HepG2 (cell line): ENCODE measurements around the gene ZNF845. TPM values are rescaled to one million over a fixed set of nuclear protein-coding genes. Genes with fewer than 3 reads are reported as not detected.

ENCODE experiments used
- ATAC-seq: fragments of 200-7000 bp; cut with Tn5 transposase; 3 replicates; pipeline ENCODE4 v1.9.1; 2020; ENCODE audit warnings: mild to moderate bottlenecking, moderate library complexity
- BruUV-seq: library from RNA; stranded (reverse); fragments of 400-500 nt; replicated peaks from 2 replicates; lab custom pipeline; 2021; lab: Mats Ljungman, UMichigan
- CTCF ChIA-PET: fragments of 300-600 bp; formaldehyde crosslinking; extraction: SDS; loops from one replicate; lab custom pipeline; 2021; ENCODE audit warnings: low total read pairs, inconsistent platforms, low intra/inter-chr PET ratio; lab: Yijun Ruan, JAX
- POLR2A ChIA-PET: fragments of 350-600 bp; sonication (Branson Sonifier 250); formaldehyde crosslinking; loops from one replicate; lab custom pipeline; 2020; ENCODE audit warnings: antibody characterized with exemption, inconsistent platforms; lab: Yijun Ruan, JAX
- DNase-seq: peaks from one replicate; pipeline ENCODE4 v3.0.0-alpha.2; 2015; ENCODE audit warnings: low spot score
- FAIRE-seq: peaks from 3 replicates; lab custom pipeline; 2011; peaks lifted over from hg19 to GRCh38; lab: Jason Lieb, UNC
- H2AFZ ChIP-seq: one replicate; pipeline ENCODE4 v1.6.1; 2011; ENCODE audit warnings: low read length, inconsistent platforms
- H3K27ac ChIP-seq: fragments of 300-600 bp; 3 replicates; pipeline ENCODE4 v1.8.0; 2011; ENCODE audit warnings: mixed run types, mild to moderate bottlenecking, mixed read lengths, low read length, inconsistent platforms; ENCODE audit not compliant: insufficient read depth; ENCODE audit errors: extremely low read length
- H3K27me3 ChIP-seq, 2 experiments: fragments of 200-600 bp in 1 of 2; 2 replicates in 1 of 2; 3 replicates in 1 of 2; pipeline versions ENCODE4 v1.6.0 to v1.8.0; 2011; ENCODE audit warnings: low read length in 2 of 2, mild to moderate bottlenecking in 2 of 2, moderate library complexity in 2 of 2, inconsistent platforms in 1 of 2; ENCODE audit not compliant: insufficient read depth in 2 of 2, control insufficient read depth in 1 of 2
- H3K36me3 ChIP-seq, 2 experiments: fragments of 200-600 bp in 1 of 2; replicated peaks in 1 of 2; 2 replicates in 1 of 2; 3 replicates in 1 of 2; pipeline versions ENCODE4 v1.5.1 to v1.8.0; 2011; ENCODE audit warnings: low read length in 2 of 2, inconsistent platforms in 1 of 2; ENCODE audit not compliant: insufficient read depth in 2 of 2, control insufficient read depth in 1 of 2
- H3K4me1 ChIP-seq: 2 replicates; pipeline ENCODE4 v1.5.1; 2012; ENCODE audit warnings: low read length, inconsistent platforms; ENCODE audit not compliant: insufficient read depth
- H3K4me2 ChIP-seq: 2 replicates; pipeline ENCODE4 v1.6.0; 2011; ENCODE audit warnings: low read depth, low read length, inconsistent platforms
- H3K4me3 ChIP-seq, 3 experiments: fragments of 200-600 bp in 1 of 3; sonication (generic), shearing (Covaris generic) in 1 of 3; replicated peaks in 1 of 3; 2 replicates each; pipeline ENCODE4 v1.5.1; 2011 to 2016; ENCODE audit warnings: low read length in 3 of 3, inconsistent platforms in 2 of 3, low read depth in 2 of 3, mild to moderate bottlenecking in 2 of 3, control low read depth in 1 of 3, mixed read lengths in 1 of 3; ENCODE audit not compliant: insufficient read depth in 1 of 3
- H3K79me2 ChIP-seq: one replicate; pipeline ENCODE4 v1.6.1; 2011; ENCODE audit warnings: low read length, inconsistent platforms; ENCODE audit not compliant: insufficient read depth
- H3K9ac ChIP-seq: 2 replicates; pipeline ENCODE4 v1.6.0; 2011; ENCODE audit warnings: mild to moderate bottlenecking, low read depth, low read length, inconsistent platforms; ENCODE audit not compliant: insufficient read depth
- H3K9me3 ChIP-seq: 2 replicates; pipeline ENCODE4 v1.5.1; 2012; ENCODE audit warnings: mild to moderate bottlenecking, low read length
- H4K20me1 ChIP-seq: 2 replicates; pipeline ENCODE4 v1.6.0; 2011; ENCODE audit warnings: inconsistent platforms, mild to moderate bottlenecking, low read length, moderate library complexity; ENCODE audit not compliant: insufficient read depth
- IKZF1 ChIP-seq: fragments of 450-650 bp; IDR thresholded peaks from 2 replicates; pipeline ENCODE4 v1.7.1; 2016
- NFKB2 ChIP-seq: sonication (generic); formaldehyde crosslinking; IDR thresholded peaks from 2 replicates; pipeline ENCODE4 v1.4.0; 2020; ENCODE audit warnings: missing genetic modification reagents, borderline replicate concordance
- NFKBIZ ChIP-seq: IDR thresholded peaks from 2 replicates; pipeline ENCODE4 v1.6.1; 2018; ENCODE audit warnings: missing genetic modification reagents, missing compliant biosample characterization
- SMC3 ChIP-seq: IDR thresholded peaks from 2 replicates; pipeline ENCODE4 v1.6.1; 2011; ENCODE audit warnings: low read length, improper control_type of control experiment
- SPEN ChIP-seq: sonication (generic); formaldehyde crosslinking; IDR thresholded peaks from 2 replicates; pipeline ENCODE4 v1.5.1; 2020; ENCODE audit warnings: low read depth, mild to moderate bottlenecking, missing genetic modification reagents
- ZNF138 ChIP-seq: sonication (generic); formaldehyde crosslinking; IDR thresholded peaks from 2 replicates; pipeline ENCODE4 v1.5.0; 2020; ENCODE audit warnings: mild to moderate bottlenecking, low read depth, missing genetic modification reagents
- ZNF318 ChIP-seq: sonication (generic); formaldehyde crosslinking; IDR thresholded peaks from 2 replicates; pipeline ENCODE4 v1.4.0; 2020; ENCODE audit warnings: mild to moderate bottlenecking, missing genetic modification reagents
- ZNF343 ChIP-seq: sonication (generic); formaldehyde crosslinking; IDR thresholded peaks from 2 replicates; pipeline ENCODE4 v1.4.0; 2020; ENCODE audit warnings: mild to moderate bottlenecking, missing genetic modification reagents
- ZNF484 ChIP-seq: sonication (generic); formaldehyde crosslinking; IDR thresholded peaks from 2 replicates; pipeline ENCODE4 v1.5.1; 2020; ENCODE audit warnings: mild to moderate bottlenecking, low read depth, missing genetic modification reagents, borderline replicate concordance
- ZNF879 ChIP-seq: sonication (generic); formaldehyde crosslinking; IDR thresholded peaks from 2 replicates; pipeline ENCODE4 v1.8.1; 2023; ENCODE audit warnings: missing genetic modification reagents
- WGBS: methylation state at CpG from one replicate; pipeline ENCODE4 v1.1.6; 2017; ENCODE audit warnings: low lambda C conversion rate; 5-methylcytosine and 5-hydroxymethylcytosine counted together
- in situ Hi-C: cut with HindIII; loops from 2 replicates; pipeline ENCODE4 v1.10.0; 2017; ENCODE audit warnings: low pct_unique_long_range_greater_than_20kb; ENCODE audit not compliant: extremely low pct_ligation_motif_present
- intact Hi-C: fragments of 100-400 bp; cut with micrococcal nuclease; formaldehyde crosslinking; loops from one replicate; pipeline ENCODE4 v1.10.0; 2022; ENCODE audit not compliant: unreplicated experiment
- polyA plus RNA-seq, 8 experiments: library from polyadenylated mRNA; depleted of rRNA in 3 of 8; stranded (reverse) in 7 of 8; unstranded in 1 of 8; fragments of >200 nt; fragmentation: Illumina TruSeq in 4 of 8; extraction: Trizol in 4 of 8; gene quantifications; 2 replicates each; pipeline versions ENCODE4 v1.2.1 to v1.2.3, GENCODE V29; 2011 to 2016; ENCODE audit warnings: low read depth in 4 of 8, missing spikeins in 1 of 8, mixed read lengths in 1 of 8; ENCODE audit not compliant: insufficient read depth in 1 of 8
- total RNA-seq, 5 experiments: library from RNA; depleted of rRNA; stranded (reverse); fragments of >200 nt; fragmentation: Illumina TruSeq; extraction: Trizol; gene quantifications; 2 replicates each; pipeline ENCODE4 v1.2.3, GENCODE V29; 2016; ENCODE audit warnings: low read depth in 1 of 5

Gene ZNF845
- total and polyA plus RNA-seq, 2 of the 13 experiments (the other 11 are each of a cell fraction or from before 2014, with no cell fraction given): 1.7 to 9.6 TPM

- TF ChIP-seq ZNF318 (CRISPR knock-in tag): no peak
- TF ChIP-seq SPEN: no peak
- TF ChIP-seq ZNF138 (CRISPR knock-in tag): no peak
- TF ChIP-seq SMC3: no peak
Observed at GRCh38 chr19:53388904-53389303, 55.4 kb downstream of the ZNF845 start (continued).

GRCh38 chr19:53389571-53389970, 56.0 kb downstream of the ZNF845 start:
- FAIRE-seq (no peak), DNase-seq (no peak), ATAC-seq (no peak)
- Histone ChIP-seq H3K4me2 (no peak overlapping the region), H3K9ac (no peak overlapping the region), H3K4me3 (no peak overlapping the region), H3K27ac (no peak overlapping the region), H3K4me1 (peaks cover 14% of the 10 kb centered on the region; the same call in 1 of the 2 replicates), H3K9me3 (peaks cover 16% of the 10 kb centered on the region; the same call in 1 of the 2 replicates), H2AFZ (no peak overlapping the region), H4K20me1 (no peaks in the 10 kb centered on the region), H3K36me3 (no peaks in the 10 kb centered on the region), H3K27me3 (no peaks in the 10 kb centered on the region), H3K79me2 (no peaks in the 10 kb centered on the region)
- TF ChIP-seq ZNF879 (CRISPR knock-in tag) (no peak), IKZF1 (no peak), NFKB2 (CRISPR knock-in tag) (no peak), ZNF484 (no peak), ZNF343 (no peak), NFKBIZ (CRISPR knock-in tag) (no peak)
- intact Hi-C loops (no loop called here), in situ Hi-C loops (no loop called here)
- POLR2A ChIA-PET: interaction anchor here (1.7 kb wide), 1 partner anchor 56 kb away, joined by 3 read pairs; the partner anchor contains the start of gene ZNF845
- CTCF ChIA-PET: no interaction called here
- WGBS: 75% methylated on average over 8 of the region's 8 CpGs
- BruUV-seq: no TSS peak
